ENCODE data around the gene DCDC2B. TPM values are rescaled to one million over a fixed set of nuclear protein-coding genes. Genes with fewer than 3 reads are reported as not detected.

DCDC2B gene
- polyA plus RNA-seq, 1 experiment, result not detected

DNA sequence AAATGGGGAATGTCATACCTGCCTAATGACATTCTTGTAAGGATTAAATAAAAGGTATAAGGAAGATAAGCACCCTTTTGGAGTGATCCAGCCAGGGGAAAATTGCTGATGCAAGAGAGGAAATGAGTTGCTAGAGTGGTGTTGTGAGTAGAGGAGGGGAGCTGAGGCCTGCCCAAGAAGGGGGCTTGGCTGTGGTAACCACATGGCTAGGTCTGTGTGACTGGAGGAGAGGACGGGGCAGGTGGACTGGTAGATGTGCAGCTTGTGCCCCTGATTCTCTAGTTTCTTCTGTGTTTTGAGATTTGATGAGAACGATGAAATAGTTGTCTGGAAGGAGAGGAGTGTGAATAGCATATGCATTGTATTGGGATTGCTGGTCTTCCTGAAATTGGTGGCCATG, 22.8 kb upstream of the DCDC2B start:
- ChIA-PET POLR2A (interaction anchor here (0.6 kb wide), 1 partner anchor 140 kb away, joined by 4 read pairs; no protein-coding TSS in a partner anchor), CTCF (interaction anchor here (0.6 kb wide), 1 partner anchor 1031 kb away, joined by 3 read pairs; no protein-coding TSS in a partner anchor)
- no peak for DNase-seq (ENCODE audit: low read depth)
- TF ChIP-seq, protein P1, sequence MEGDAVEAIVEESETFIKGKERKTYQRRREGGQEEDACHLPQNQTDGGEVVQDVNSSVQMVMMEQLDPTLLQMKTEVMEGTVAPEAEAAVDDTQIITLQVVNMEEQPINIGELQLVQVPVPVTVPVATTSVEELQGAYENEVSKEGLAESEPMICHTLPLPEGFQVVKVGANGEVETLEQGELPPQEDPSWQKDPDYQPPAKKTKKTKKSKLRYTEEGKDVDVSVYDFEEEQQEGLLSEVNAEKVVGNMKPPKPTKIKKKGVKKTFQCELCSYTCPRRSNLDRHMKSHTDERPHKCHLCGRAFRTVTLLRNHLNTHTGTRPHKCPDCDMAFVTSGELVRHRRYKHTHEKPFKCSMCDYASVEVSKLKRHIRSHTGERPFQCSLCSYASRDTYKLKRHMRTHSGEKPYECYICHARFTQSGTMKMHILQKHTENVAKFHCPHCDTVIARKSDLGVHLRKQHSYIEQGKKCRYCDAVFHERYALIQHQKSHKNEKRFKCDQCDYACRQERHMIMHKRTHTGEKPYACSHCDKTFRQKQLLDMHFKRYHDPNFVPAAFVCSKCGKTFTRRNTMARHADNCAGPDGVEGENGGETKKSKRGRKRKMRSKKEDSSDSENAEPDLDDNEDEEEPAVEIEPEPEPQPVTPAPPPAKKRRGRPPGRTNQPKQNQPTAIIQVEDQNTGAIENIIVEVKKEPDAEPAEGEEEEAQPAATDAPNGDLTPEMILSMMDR (IDR thresholded peaks at IDR 0.05; ENCODE audit: insufficient read depth, low read depth, low read length), result no peak
- Histone ChIP-seq H3K27me3 (ENCODE audit: control insufficient read depth, insufficient read depth, low read length) (no peaks in the 10 kb centered on the region), H3K36me3 (ENCODE audit: control insufficient read depth, insufficient read depth, low read length) (peaks cover 36% of the 10 kb centered on the region), H3K4me3 (ENCODE audit: low read depth, low read length) (no peak overlapping the region)

DNA sequence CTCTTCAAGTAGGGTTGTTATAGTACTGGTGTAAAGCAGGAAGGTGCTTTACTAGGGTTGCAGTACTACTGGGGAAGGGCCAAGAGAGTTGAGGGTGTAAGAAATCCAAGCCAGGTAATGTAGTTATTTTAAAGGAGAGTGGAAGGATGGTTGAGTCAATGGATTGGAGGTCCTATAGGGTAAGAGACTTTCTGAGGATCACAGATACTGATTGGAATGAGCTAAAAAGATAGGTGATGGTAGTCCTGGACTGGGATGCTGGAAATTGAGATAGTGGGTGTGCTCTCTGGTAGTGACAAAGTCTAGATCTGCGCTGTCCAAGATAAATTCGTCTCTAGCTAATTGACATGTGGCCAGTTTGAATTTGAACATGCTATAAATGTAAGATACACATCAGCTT, 22.4 kb upstream of the DCDC2B start:
- H3K4me3 ChIP-seq (ENCODE audit: low read depth, low read length), result no peak overlapping the region

DNA sequence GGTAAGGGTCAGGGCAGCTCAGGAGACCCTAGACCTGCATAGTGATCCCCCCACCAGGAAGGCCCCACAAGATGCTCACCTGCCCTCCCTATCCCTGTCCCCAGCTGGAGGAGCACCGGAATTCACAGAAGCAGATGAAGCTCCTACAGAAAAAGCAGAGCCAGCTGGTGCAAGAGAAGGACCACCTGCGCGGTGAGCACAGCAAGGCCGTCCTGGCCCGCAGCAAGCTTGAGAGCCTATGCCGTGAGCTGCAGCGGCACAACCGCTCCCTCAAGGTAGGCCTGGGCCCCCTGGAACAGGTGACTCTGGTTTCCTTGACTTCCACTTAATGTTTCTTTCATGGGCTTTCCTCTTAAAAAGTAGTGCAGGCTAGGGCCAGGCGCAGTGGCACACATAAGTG, 21.0 kb upstream of the DCDC2B start:
- ChIA-PET POLR2A (no interaction called here), CTCF (no interaction called here)
- no peak for DNase-seq (ENCODE audit: low read depth)
- H3K27me3 ChIP-seq (ENCODE audit: control insufficient read depth, insufficient read depth, low read length), result no peaks in the 10 kb centered on the region
- peaks cover 49% of the 10 kb centered on the region for H3K36me3 ChIP-seq (ENCODE audit: control insufficient read depth, insufficient read depth, low read length)
- H3K4me3 ChIP-seq (ENCODE audit: low read depth, low read length), result no peak overlapping the region
- TF ChIP-seq, protein P1 (IDR thresholded peaks at IDR 0.05; ENCODE audit: insufficient read depth, low read depth, low read length), result no peak

More for the DNA sequence above, 22.4 kb upstream of the DCDC2B start:
- Histone ChIP-seq H3K36me3 (ENCODE audit: control insufficient read depth, insufficient read depth, low read length) (peaks cover 40% of the 10 kb centered on the region), H3K27me3 (ENCODE audit: control insufficient read depth, insufficient read depth, low read length) (no peaks in the 10 kb centered on the region)
- TF ChIP-seq, protein P1 (IDR thresholded peaks at IDR 0.05; ENCODE audit: insufficient read depth, low read depth, low read length), result no peak
- ChIA-PET POLR2A (interaction anchor here (0.6 kb wide), 1 partner anchor 140 kb away, joined by 4 read pairs; no protein-coding TSS in a partner anchor), CTCF (no interaction called here)
- DNase-seq (ENCODE audit: low read depth), result no peak

DNA sequence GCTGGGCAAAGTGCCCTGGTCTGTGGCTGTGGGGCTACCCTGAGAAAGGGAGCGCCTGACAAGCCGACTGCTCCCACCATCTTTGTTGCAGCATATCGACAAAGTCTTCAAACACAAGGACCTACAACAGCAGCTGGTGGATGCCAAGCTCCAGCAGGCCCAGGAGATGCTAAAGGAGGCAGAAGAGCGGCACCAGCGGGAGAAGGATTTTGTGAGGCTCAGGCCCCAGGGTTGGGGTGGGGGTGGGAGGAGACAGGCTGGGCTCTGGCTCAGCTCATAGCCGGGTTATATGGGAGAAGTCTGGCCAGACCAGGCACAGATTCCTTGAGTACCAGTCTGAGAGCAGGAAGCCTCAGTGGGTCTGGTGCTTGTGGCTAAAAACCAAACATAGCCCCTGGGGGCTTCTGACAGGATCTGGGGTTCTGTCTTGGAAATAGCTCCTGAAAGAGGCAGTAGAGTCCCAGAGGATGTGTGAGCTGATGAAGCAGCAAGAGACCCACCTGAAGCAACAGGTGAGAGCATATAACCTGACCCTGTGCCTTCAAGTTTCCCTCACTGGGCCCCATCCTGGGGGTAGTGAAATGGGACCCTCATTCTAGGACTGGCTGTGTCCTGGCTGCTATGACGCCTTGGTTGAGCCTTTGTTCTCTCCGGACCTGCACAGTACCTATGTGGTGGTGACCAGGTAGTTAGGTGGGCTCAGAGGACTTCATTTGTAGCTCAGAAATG, 16.5 kb upstream of the DCDC2B start:
- CTCF ChIA-PET, result interaction anchor here (0.9 to 1.1 kb wide), 2 partner anchors 9 to 12 kb away, joined by 3 read pairs; no protein-coding TSS in a partner anchor
- no peak overlapping the region for H3K4me3 ChIP-seq (ENCODE audit: low read depth, low read length)
- H3K36me3 ChIP-seq (ENCODE audit: control insufficient read depth, insufficient read depth, low read length), result peaks cover 72% of the 10 kb centered on the region
- TF ChIP-seq, protein P1 (IDR thresholded peaks at IDR 0.05; ENCODE audit: insufficient read depth, low read depth, low read length), result no peak
- POLR2A ChIA-PET, result no interaction called here
- no peaks in the 10 kb centered on the region for H3K27me3 ChIP-seq (ENCODE audit: control insufficient read depth, insufficient read depth, low read length)
- no peak for DNase-seq (ENCODE audit: low read depth)

DNA sequence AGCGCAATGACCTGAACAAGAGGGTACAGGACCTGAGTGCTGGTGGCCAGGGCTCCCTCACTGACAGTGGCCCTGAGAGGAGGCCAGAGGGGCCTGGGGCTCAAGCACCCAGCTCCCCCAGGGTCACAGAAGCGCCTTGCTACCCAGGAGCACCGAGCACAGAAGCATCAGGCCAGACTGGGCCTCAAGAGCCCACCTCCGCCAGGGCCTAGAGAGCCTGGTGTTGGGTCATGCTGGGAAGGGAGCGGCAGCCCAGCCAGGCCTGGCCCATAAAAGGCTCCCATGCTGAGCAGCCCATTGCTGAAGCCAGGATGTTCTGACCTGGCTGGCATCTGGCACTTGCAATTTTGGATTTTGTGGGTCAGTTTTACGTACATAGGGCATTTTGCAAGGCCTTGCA, 13.9 kb upstream of the DCDC2B start:
- Histone ChIP-seq H3K4me3 (ENCODE audit: low read depth, low read length) (no peak overlapping the region), H3K36me3 (ENCODE audit: control insufficient read depth, insufficient read depth, low read length) (peaks cover 58% of the 10 kb centered on the region), H3K27me3 (ENCODE audit: control insufficient read depth, insufficient read depth, low read length) (no peaks in the 10 kb centered on the region)
- no peak for DNase-seq (ENCODE audit: low read depth)
- ChIA-PET CTCF (interaction anchor here (1.4 kb wide), 1 partner anchor 86 kb away, joined by 4 read pairs; no protein-coding TSS in a partner anchor), POLR2A (no interaction called here)
- TF ChIP-seq, protein P1 (IDR thresholded peaks at IDR 0.05; ENCODE audit: insufficient read depth, low read depth, low read length), result no peak
